ENCODE results near the gene SLC35F3. TPM values are rescaled to one million over a fixed set of nuclear protein-coding genes. Genes with fewer than 3 reads are reported as not detected.
"Not testable (repeated sequence)": the region's sequence is repeated elsewhere in the genome, so short reads cannot be mapped to it uniquely, and the experiment has no call there.

The SLC35F3 gene
- total RNA-seq, 2 experiments from 2014 or later, result 0.59 to 0.70 TPM

GRCh38 chr1:233884461-233885151 is 19.9 kb upstream of the SLC35F3 start:
- Mint-ChIP-seq H3K27me3 (peaks cover 6% of the 10 kb centered on the region), H3K4me3 (no peak overlapping the region), H3K9me3 (peaks cover 24% of the 10 kb centered on the region), H3K36me3 (no peaks in the 10 kb centered on the region), H3K4me1 (ENCODE audit: low read depth) (no peaks in the 10 kb centered on the region), H3K27ac (no peak overlapping the region)
- ChIA-PET POLR2A (no interaction called here), CTCF (no interaction called here)
- DNase-seq, result no peak
- intact Hi-C loops (cut with micrococcal nuclease), result no loop called here

- ChIA-PET CTCF (no interaction called here), POLR2A (no interaction called here)
- H3K4me1 Mint-ChIP-seq (ENCODE audit: low read depth), result no peaks in the 10 kb centered on the region
- DNase-seq, result no peak
- no peak overlapping the region for H3K27ac Mint-ChIP-seq
- peaks cover 6% of the 10 kb centered on the region for H3K27me3 Mint-ChIP-seq
- peaks cover 25% of the 10 kb centered on the region for H3K9me3 Mint-ChIP-seq
- no peak overlapping the region for H3K4me3 Mint-ChIP-seq
- H3K36me3 Mint-ChIP-seq, result peaks cover 5% of the 10 kb centered on the region
- intact Hi-C loops (cut with micrococcal nuclease), result no loop called here
Observed at GRCh38 chr1:233885196-233885920, 19.1 kb upstream of the SLC35F3 start.

GRCh38 chr1:233891151-233891550 is 13.3 kb upstream of the SLC35F3 start:
- H3K4me3 Mint-ChIP-seq; H3K27ac Mint-ChIP-seq; H3K36me3 Mint-ChIP-seq; POLR2A ChIA-PET; CTCF ChIA-PET; intact Hi-C loops (cut with micrococcal nuclease); DNase-seq; H3K27me3 Mint-ChIP-seq; H3K4me1 Mint-ChIP-seq (ENCODE audit: low read depth): not testable (repeated sequence)
- peaks cover 29% of the 10 kb centered on the region for H3K9me3 Mint-ChIP-seq

- H3K36me3 Mint-ChIP-seq, result no peaks in the 10 kb centered on the region
- POLR2A ChIA-PET, result no interaction called here
- no peaks in the 10 kb centered on the region for H3K4me1 Mint-ChIP-seq (ENCODE audit: low read depth)
- peaks cover 3% of the 10 kb centered on the region for H3K9me3 Mint-ChIP-seq
- H3K27me3 Mint-ChIP-seq, result peaks cover 16% of the 10 kb centered on the region
- CTCF ChIA-PET, result no interaction called here
- no peak overlapping the region for H3K27ac Mint-ChIP-seq
- intact Hi-C loops (cut with micrococcal nuclease), result no loop called here
- DNase-seq, result no peak
- H3K4me3 Mint-ChIP-seq, result no peak overlapping the region
Observed at GRCh38 chr1:233897325-233898162, 6.9 kb upstream of the SLC35F3 start.

GRCh38 chr1:233901495-233901894 is 3.0 kb upstream of the SLC35F3 start:
- CTCF ChIA-PET, result no interaction called here
- DNase-seq, result no peak
- Mint-ChIP-seq H3K4me1 (ENCODE audit: low read depth) (peaks cover 6% of the 10 kb centered on the region), H3K27ac (no peak overlapping the region), H3K4me3 (no peak overlapping the region), H3K9me3 (peaks cover 3% of the 10 kb centered on the region), H3K27me3 (peaks cover 41% of the 10 kb centered on the region), H3K36me3 (no peaks in the 10 kb centered on the region)
- intact Hi-C loops (cut with micrococcal nuclease), result no loop called here
- POLR2A ChIA-PET, result no interaction called here

- no peak for DNase-seq
- ChIA-PET CTCF (no interaction called here), POLR2A (no interaction called here)
- H3K27me3 Mint-ChIP-seq, result peaks cover 49% of the 10 kb centered on the region
- peaks cover 6% of the 10 kb centered on the region for H3K4me1 Mint-ChIP-seq (ENCODE audit: low read depth)
- no peak overlapping the region for H3K27ac Mint-ChIP-seq
- no peaks in the 10 kb centered on the region for H3K9me3 Mint-ChIP-seq
- H3K4me3 Mint-ChIP-seq, result no peak overlapping the region
- H3K36me3 Mint-ChIP-seq, result no peaks in the 10 kb centered on the region
- intact Hi-C loops (cut with micrococcal nuclease), result no loop called here
Observed at GRCh38 chr1:233905416-233906051, 1.1 kb downstream of the SLC35F3 start.

- Mint-ChIP-seq H3K27me3 (peaks cover 42% of the 10 kb centered on the region), H3K4me3 (no peak overlapping the region), H3K36me3 (no peaks in the 10 kb centered on the region), H3K4me1 (ENCODE audit: low read depth) (peaks cover 6% of the 10 kb centered on the region), H3K27ac (no peak overlapping the region), H3K9me3 (no peaks in the 10 kb centered on the region)
- no peak for DNase-seq
- ChIA-PET POLR2A (no interaction called here), CTCF (no interaction called here)
- intact Hi-C loops (cut with micrococcal nuclease), result no loop called here
Observed at GRCh38 chr1:233907151-233907550, 2.7 kb downstream of the SLC35F3 start.

GRCh38 chr1:233908092-233908491 is 3.6 kb downstream of the SLC35F3 start:
- H3K4me1 Mint-ChIP-seq (ENCODE audit: low read depth), result peaks cover 6% of the 10 kb centered on the region
- ChIA-PET CTCF (no interaction called here), POLR2A (interaction anchor here (0.6 kb wide), 1 partner anchor 183 kb away, joined by 6 read pairs; no protein-coding TSS in a partner anchor)
- no peak overlapping the region for H3K27ac Mint-ChIP-seq
- intact Hi-C loops (cut with micrococcal nuclease), result no loop called here
- no peaks in the 10 kb centered on the region for H3K9me3 Mint-ChIP-seq
- no peaks in the 10 kb centered on the region for H3K36me3 Mint-ChIP-seq
- H3K4me3 Mint-ChIP-seq, result no peak overlapping the region
- H3K27me3 Mint-ChIP-seq, result peaks cover 35% of the 10 kb centered on the region
- DNase-seq, result no peak

GRCh38 chr1:233909195-233909594 is 4.7 kb downstream of the SLC35F3 start:
- intact Hi-C loops (cut with micrococcal nuclease), result no loop called here
- no peak overlapping the region for H3K4me3 Mint-ChIP-seq
- peaks cover 5% of the 10 kb centered on the region for H3K4me1 Mint-ChIP-seq (ENCODE audit: low read depth)
- DNase-seq, result no peak
- CTCF ChIA-PET, result no interaction called here
- H3K27ac Mint-ChIP-seq, result no peak overlapping the region
- no peaks in the 10 kb centered on the region for H3K36me3 Mint-ChIP-seq
- H3K27me3 Mint-ChIP-seq, result peaks cover 29% of the 10 kb centered on the region
- POLR2A ChIA-PET, result no interaction called here
- no peaks in the 10 kb centered on the region for H3K9me3 Mint-ChIP-seq

GRCh38 chr1:233912447-233912846 is 8.0 kb downstream of the SLC35F3 start:
- peaks cover 11% of the 10 kb centered on the region for H3K27me3 Mint-ChIP-seq
- ChIA-PET POLR2A (no interaction called here), CTCF (no interaction called here)
- no peak overlapping the region for H3K4me3 Mint-ChIP-seq
- no peaks in the 10 kb centered on the region for H3K36me3 Mint-ChIP-seq
- peaks cover 9% of the 10 kb centered on the region for H3K9me3 Mint-ChIP-seq
- no peak overlapping the region for H3K27ac Mint-ChIP-seq
- no peaks in the 10 kb centered on the region for H3K4me1 Mint-ChIP-seq (ENCODE audit: low read depth)
- intact Hi-C loops (cut with micrococcal nuclease), result no loop called here
- no peak for DNase-seq

- CTCF ChIA-PET, result no interaction called here
- no peak for DNase-seq
- POLR2A ChIA-PET, result no interaction called here
- Mint-ChIP-seq H3K9me3 (peaks cover 9% of the 10 kb centered on the region), H3K4me1 (ENCODE audit: low read depth) (no peaks in the 10 kb centered on the region), H3K27ac (no peak overlapping the region), H3K27me3 (peaks cover 8% of the 10 kb centered on the region), H3K36me3 (no peaks in the 10 kb centered on the region), H3K4me3 (no peak overlapping the region)
- intact Hi-C loops (cut with micrococcal nuclease), result no loop called here
Observed at GRCh38 chr1:233912909-233913308, 8.4 kb downstream of the SLC35F3 start.

GRCh38 chr1:233916706-233917105 is 12.2 kb downstream of the SLC35F3 start:
- Mint-ChIP-seq H3K4me3 (no peak overlapping the region), H3K4me1 (ENCODE audit: low read depth) (no peaks in the 10 kb centered on the region), H3K27me3 (no peaks in the 10 kb centered on the region), H3K27ac (no peak overlapping the region), H3K36me3 (no peaks in the 10 kb centered on the region), H3K9me3 (peaks cover 9% of the 10 kb centered on the region)
- ChIA-PET CTCF (no interaction called here), POLR2A (no interaction called here)
- intact Hi-C loops (cut with micrococcal nuclease), result no loop called here
- DNase-seq, result no peak

Measured in activated CD4-positive, alpha-beta memory T cell treated with anti-CD3 and anti-CD28 coated beads for 36 hours (primary cell).